T-helper 2 cell (primary cell): ENCODE results near the gene ALDH3B2.

Source experiments
- DNase-seq, 5 experiments: peaks; one replicate each; pipeline versions ENCODE4 v3.0.0 to v3.0.0-alpha.2; 2012 to 2022

ALDH3B2 gene

GRCh38 chr11:67612751-67613150 is 61.7 kb downstream of the ALDH3B2 start:
- DNase-seq: no peak
